Prostate gland (tissue), 2 donors: ENCODE results near the gene ZMYND10. TPM values are rescaled to one million over a fixed set of nuclear protein-coding genes. Genes with fewer than 3 reads are reported as not detected.
A peak's percentile ranks its signal among the peaks of the same experiment; 100 is the strongest.

Experiments used
- DNase-seq: peaks from one replicate; pipeline ENCODE4 v3.0.0-alpha.2; 2019; ENCODE audit warnings: low spot score
- H3K27ac ChIP-seq, 2 donors: fragments of 200-600 bp; sonication (generic); 2 replicates each; pipeline ENCODE4 v1.5.1; 2017 to 2019
- H3K27me3 ChIP-seq: fragments of 200-600 bp; sonication (generic); replicated peaks from 2 replicates; pipeline ENCODE4 v1.5.1; 2019; ENCODE audit not compliant: insufficient read depth
- H3K36me3 ChIP-seq, 2 donors: fragments of 200-600 bp; sonication (generic); 1 replicate in 1 of 2; 2 replicates in 1 of 2; pipeline versions ENCODE4 v1.5.1 to v1.8.1; 2017 to 2019
- H3K4me1 ChIP-seq: fragments of 200-600 bp; sonication (generic); replicated peaks from 2 replicates; pipeline ENCODE4 v1.5.1; 2019
- H3K4me3 ChIP-seq, 2 donors: fragments of 200-600 bp; sonication (generic); 2 replicates each; pipeline ENCODE4 v1.5.1; 2017 to 2019
- H3K9me3 ChIP-seq: fragments of 200-600 bp; sonication (generic); 2 replicates; pipeline ENCODE4 v1.5.1; 2017
- CTCF ChIP-seq, 4 experiments: fragments of 200-600 bp in 2 of 4; fragments of 450-650 bp in 2 of 4; sonication (generic) in 2 of 4; IDR thresholded peaks; 1 replicate in 3 of 4; 2 replicates in 1 of 4; pipeline ENCODE4 v1.5.1; 2016 to 2019; ENCODE audit warnings: antibody characterized with exemption in 4 of 4, mild to moderate bottlenecking in 2 of 4, moderate library complexity in 2 of 4
- POLR2A ChIP-seq: fragments of 450-650 bp; IDR thresholded peaks from one replicate; pipeline ENCODE4 v1.6.1; 2016; ENCODE audit warnings: antibody characterized with exemption, mild to moderate bottlenecking
- POLR2AphosphoS5 ChIP-seq: sonication (generic); formaldehyde crosslinking; IDR thresholded peaks from one replicate; pipeline ENCODE4 v1.6.1; 2017; ENCODE audit warnings: antibody characterized with exemption
- WGBS: methylation state at CpG from one replicate; pipeline ENCODE4 v1.1.5; 2018; 5-methylcytosine and 5-hydroxymethylcytosine counted together
- intact Hi-C: fragments of 100-400 bp; cut with DNase I; formaldehyde crosslinking; loops from one replicate; pipeline ENCODE4 v1.14.2; 2022
- total RNA-seq, 2 donors: library from RNA; depleted of rRNA; stranded (reverse); fragments of >200 nt; gene quantifications; one replicate each; pipeline ENCODE4 v1.1.0, GENCODE V29; 2016

The ZMYND10 gene
- total RNA-seq, 2 donors from 2014 or later, result 1.6 to 41.9 TPM

DNA sequence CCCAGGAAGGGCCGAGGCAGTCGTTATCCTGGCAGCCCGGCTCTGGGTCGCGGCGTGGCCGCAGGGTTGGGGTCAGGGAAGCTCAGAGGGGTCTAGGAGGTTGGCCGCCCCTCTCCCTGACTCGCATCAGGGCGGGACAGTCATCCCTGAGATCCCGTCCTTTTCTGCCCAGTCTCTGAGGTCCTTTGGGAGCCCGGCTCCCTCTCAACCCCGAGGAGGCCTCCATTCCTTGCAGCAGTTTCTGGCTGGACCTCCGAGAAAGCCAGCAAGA lies 23.5 kb downstream of the ZMYND10 start:
- 20% methylated on average over 9 of the region's 14 CpGs for WGBS
- intact Hi-C loops, result loop anchor here (2.0 to 5.0 kb wide), 2 partner anchors 61 to 85 kb away; partner anchors contain the start of gene GNAI2

DNA sequence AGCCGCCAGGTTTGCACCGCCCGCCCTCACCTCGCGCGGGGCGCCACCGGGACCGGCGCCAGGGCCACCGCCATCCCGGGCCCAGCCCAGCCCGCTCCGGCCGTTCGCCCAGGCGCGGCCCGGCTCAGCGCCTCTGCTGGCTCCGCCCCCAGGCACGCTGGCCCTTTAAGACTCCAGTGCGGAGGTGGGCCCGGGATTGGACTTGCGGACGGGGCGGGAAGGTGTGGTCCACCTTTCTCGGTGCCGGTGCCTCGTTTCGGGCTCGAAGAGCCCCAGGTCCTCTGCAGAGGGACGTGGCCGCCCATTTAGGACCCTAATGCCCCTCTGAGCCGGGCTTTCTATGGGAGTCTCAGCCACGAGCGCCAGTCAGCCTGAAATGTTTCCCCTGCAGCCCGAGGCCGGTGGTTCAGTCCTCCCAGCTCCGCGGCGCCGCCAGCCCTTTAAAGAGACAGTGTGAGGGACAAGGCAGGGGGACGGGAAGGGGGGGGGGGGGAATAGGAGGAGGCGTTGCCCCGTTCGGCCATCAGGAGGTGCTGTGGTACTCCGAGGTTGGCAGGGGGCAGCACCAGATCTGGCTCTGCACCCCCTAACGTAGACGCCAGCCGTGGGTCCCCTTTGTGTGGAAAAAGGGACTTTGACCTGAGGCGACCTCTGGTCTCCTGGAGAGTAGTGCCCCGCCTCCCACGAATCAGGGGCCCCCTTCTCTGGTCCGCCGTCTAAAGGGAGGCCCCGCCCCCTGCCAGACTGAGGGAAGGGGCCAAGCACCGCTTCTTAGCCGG lies 24.0 kb downstream of the ZMYND10 start:
- H3K36me3 ChIP-seq, result no peaks in the 10 kb centered on the region
- peaks cover 27% of the 10 kb centered on the region for H3K4me1 ChIP-seq
- peak overlapping the region; percentile 88 to 95 for H3K27ac ChIP-seq
- intact Hi-C loops, result loop anchor here (2.0 to 5.0 kb wide), 2 partner anchors 61 to 84 kb away; partner anchors contain the start of gene GNAI2
- TF ChIP-seq CTCF (IDR thresholded peaks at IDR 0.05) (peak in 2 of 4 experiments; percentile 21 to 66), POLR2AphosphoS5 (peak; percentile 73), POLR2A (no peak)
- no peaks in the 10 kb centered on the region for H3K27me3 ChIP-seq
- DNase-seq, result peak; percentile 84
- WGBS, result 2% methylated on average over 45 of the region's 59 CpGs
- H3K4me3 ChIP-seq, result peak overlapping the region; percentile 48 to 68
- no peaks in the 10 kb centered on the region for H3K9me3 ChIP-seq

More for the DNA sequence above, 23.5 kb downstream of the ZMYND10 start:
- Histone ChIP-seq H3K27me3 (no peaks in the 10 kb centered on the region), H3K4me1 (peaks cover 26% of the 10 kb centered on the region), H3K36me3 (no peaks in the 10 kb centered on the region), H3K4me3 (peak overlapping the region; percentile 48 to 68), H3K27ac (peak overlapping the region; percentile 88 to 95), H3K9me3 (no peaks in the 10 kb centered on the region)
- TF ChIP-seq POLR2A, result no peak
- no peak for TF ChIP-seq POLR2AphosphoS5
- TF ChIP-seq CTCF (IDR thresholded peaks at IDR 0.05), result no peak
- no peak for DNase-seq

DNA sequence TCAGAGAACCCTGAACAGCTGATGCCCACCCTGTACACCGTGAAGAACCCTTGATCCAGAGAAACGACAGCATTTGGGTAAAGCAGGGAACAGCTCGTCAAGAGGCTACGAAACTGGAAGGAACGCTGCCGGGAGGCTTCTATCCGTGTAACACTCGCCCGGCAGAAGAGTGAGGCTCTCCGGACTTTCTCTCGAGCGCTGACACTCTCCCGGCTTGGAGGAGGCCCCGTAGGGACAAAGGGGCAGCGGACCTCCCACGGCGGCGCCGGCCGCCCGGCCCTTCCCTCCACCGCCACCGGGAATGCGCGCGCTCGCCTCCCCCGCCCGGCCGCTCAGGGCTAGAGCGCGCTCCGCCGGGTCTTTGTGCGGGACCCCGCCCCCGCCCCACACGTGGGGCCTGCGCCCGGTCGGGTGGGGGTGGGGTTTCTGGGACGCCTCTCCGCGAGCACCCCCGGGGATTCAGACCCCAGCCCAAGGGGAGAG lies 24.6 kb downstream of the ZMYND10 start:
- Histone ChIP-seq H3K4me1 (peaks cover 27% of the 10 kb centered on the region), H3K36me3 (no peaks in the 10 kb centered on the region), H3K4me3 (peak overlapping the region; percentile 48 to 68), H3K27ac (peak overlapping the region; percentile 88 to 95), H3K9me3 (no peaks in the 10 kb centered on the region), H3K27me3 (no peaks in the 10 kb centered on the region)
- intact Hi-C loops, result loop anchor here (5.0 kb wide), 1 partner anchor 84 kb away; the partner anchor contains the start of gene GNAI2
- peak; percentile 82 for DNase-seq
- TF ChIP-seq POLR2A (peak; percentile 86), CTCF (IDR thresholded peaks at IDR 0.05) (peak in 1 of 4 experiments; percentile 22), POLR2AphosphoS5 (no peak)
- WGBS, result under 1% methylated on average over 15 of the region's 45 CpGs

DNA sequence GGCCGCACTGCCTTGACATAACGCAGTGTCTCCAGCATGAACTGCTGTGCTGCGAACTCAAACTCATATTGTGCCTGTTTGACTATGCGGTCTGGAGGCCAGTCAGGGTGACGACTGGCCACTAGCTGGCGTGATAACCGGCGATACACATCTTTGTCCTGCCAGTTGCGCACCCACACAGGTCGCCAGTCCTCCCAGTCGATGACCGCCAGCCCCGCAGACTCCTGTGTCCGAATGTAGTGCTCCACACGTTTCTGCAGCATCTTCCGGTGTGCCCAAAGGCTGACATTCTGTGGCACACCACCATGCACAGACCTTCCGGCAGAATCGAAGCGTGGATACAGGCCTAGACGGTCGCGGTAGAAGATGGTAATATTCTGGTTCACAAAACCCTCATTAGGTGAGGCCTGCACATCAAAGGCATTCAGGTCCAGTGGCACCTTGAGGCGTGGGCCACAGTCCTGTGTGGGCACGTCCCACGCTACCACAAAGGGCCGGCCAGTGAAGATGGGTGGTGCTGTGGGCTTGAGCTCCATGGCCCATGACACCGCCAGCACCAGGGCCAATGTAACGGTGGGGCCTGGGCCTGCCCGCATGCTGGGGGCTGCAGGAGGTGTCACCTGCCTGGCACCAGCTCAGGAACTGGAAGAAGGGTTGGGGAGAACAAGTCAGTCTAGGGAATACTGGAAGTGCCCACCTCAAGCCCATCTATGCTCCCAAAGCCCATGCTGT lies 25.5 kb downstream of the ZMYND10 start:
- H3K27me3 ChIP-seq, result no peaks in the 10 kb centered on the region
- H3K4me3 ChIP-seq, result peak overlapping the region; percentile 48 to 68
- H3K9me3 ChIP-seq, result no peaks in the 10 kb centered on the region
- peak overlapping the region; percentile 88 to 95 for H3K27ac ChIP-seq
- TF ChIP-seq CTCF (IDR thresholded peaks at IDR 0.05), result no peak
- TF ChIP-seq POLR2A, result no peak
- no peak for TF ChIP-seq POLR2AphosphoS5
- whole genome bisulfite sequencing, result 68% methylated on average over 29 of the region's 29 CpGs
- H3K36me3 ChIP-seq, result no peaks in the 10 kb centered on the region
- peaks cover 27% of the 10 kb centered on the region for H3K4me1 ChIP-seq
- DNase-seq, result no peak
- intact Hi-C loops, result loop anchor here (5.0 kb wide), 1 partner anchor 83 kb away; the partner anchor contains the start of gene GNAI2
